Measurements from ENCODE around the gene PRKAG3.

DNA sequence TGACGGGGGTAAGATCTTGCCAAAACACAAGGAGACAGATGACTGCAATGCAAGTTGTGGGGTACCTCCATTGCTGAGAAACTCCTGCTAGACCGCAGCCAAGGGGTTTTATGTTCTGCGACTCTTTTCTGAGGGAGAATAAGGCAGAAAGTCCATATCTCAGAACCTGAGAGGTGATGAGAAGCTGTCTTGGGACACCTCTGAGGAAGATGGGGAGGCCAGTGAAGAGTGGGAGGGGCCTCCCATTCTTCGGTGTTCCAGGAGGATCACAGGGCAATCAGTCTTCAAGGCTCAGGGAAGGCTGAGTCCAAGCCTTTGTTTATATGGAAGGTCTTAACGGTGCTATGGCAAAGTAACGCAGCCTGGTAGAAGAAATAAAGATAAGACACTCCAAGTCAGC is 31.6 kb downstream of the PRKAG3 start:
- TF ChIP-seq, protein P1, sequence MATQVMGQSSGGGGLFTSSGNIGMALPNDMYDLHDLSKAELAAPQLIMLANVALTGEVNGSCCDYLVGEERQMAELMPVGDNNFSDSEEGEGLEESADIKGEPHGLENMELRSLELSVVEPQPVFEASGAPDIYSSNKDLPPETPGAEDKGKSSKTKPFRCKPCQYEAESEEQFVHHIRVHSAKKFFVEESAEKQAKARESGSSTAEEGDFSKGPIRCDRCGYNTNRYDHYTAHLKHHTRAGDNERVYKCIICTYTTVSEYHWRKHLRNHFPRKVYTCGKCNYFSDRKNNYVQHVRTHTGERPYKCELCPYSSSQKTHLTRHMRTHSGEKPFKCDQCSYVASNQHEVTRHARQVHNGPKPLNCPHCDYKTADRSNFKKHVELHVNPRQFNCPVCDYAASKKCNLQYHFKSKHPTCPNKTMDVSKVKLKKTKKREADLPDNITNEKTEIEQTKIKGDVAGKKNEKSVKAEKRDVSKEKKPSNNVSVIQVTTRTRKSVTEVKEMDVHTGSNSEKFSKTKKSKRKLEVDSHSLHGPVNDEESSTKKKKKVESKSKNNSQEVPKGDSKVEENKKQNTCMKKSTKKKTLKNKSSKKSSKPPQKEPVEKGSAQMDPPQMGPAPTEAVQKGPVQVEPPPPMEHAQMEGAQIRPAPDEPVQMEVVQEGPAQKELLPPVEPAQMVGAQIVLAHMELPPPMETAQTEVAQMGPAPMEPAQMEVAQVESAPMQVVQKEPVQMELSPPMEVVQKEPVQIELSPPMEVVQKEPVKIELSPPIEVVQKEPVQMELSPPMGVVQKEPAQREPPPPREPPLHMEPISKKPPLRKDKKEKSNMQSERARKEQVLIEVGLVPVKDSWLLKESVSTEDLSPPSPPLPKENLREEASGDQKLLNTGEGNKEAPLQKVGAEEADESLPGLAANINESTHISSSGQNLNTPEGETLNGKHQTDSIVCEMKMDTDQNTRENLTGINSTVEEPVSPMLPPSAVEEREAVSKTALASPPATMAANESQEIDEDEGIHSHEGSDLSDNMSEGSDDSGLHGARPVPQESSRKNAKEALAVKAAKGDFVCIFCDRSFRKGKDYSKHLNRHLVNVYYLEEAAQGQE (IDR thresholded peaks at IDR 0.05; ENCODE audit: unreplicated experiment) = no peak
- TF ChIP-seq, protein P2, sequence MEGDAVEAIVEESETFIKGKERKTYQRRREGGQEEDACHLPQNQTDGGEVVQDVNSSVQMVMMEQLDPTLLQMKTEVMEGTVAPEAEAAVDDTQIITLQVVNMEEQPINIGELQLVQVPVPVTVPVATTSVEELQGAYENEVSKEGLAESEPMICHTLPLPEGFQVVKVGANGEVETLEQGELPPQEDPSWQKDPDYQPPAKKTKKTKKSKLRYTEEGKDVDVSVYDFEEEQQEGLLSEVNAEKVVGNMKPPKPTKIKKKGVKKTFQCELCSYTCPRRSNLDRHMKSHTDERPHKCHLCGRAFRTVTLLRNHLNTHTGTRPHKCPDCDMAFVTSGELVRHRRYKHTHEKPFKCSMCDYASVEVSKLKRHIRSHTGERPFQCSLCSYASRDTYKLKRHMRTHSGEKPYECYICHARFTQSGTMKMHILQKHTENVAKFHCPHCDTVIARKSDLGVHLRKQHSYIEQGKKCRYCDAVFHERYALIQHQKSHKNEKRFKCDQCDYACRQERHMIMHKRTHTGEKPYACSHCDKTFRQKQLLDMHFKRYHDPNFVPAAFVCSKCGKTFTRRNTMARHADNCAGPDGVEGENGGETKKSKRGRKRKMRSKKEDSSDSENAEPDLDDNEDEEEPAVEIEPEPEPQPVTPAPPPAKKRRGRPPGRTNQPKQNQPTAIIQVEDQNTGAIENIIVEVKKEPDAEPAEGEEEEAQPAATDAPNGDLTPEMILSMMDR (conservative IDR thresholded peaks at IDR 0.05; ENCODE audit: low read depth in 2 of 2) = no peak
- TF ChIP-seq EZH2 (IDR thresholded peaks at IDR 0.05; ENCODE audit: low read depth, unreplicated experiment) (no peak), JUNB (IDR thresholded peaks at IDR 0.05; ENCODE audit: unreplicated experiment) (no peak)
